ENCODE results near the gene FHAD1.

Gene FHAD1

GRCh38 chr1:15410884-15411245 is 163.8 kb downstream of the FHAD1 start:
- TF ChIP-seq, protein P1, sequence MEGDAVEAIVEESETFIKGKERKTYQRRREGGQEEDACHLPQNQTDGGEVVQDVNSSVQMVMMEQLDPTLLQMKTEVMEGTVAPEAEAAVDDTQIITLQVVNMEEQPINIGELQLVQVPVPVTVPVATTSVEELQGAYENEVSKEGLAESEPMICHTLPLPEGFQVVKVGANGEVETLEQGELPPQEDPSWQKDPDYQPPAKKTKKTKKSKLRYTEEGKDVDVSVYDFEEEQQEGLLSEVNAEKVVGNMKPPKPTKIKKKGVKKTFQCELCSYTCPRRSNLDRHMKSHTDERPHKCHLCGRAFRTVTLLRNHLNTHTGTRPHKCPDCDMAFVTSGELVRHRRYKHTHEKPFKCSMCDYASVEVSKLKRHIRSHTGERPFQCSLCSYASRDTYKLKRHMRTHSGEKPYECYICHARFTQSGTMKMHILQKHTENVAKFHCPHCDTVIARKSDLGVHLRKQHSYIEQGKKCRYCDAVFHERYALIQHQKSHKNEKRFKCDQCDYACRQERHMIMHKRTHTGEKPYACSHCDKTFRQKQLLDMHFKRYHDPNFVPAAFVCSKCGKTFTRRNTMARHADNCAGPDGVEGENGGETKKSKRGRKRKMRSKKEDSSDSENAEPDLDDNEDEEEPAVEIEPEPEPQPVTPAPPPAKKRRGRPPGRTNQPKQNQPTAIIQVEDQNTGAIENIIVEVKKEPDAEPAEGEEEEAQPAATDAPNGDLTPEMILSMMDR (conservative IDR thresholded peaks at IDR 0.05; ENCODE audit: low read depth, low read length): no peak
- DNase-seq (ENCODE audit: low read depth): no peak
- H3K4me3 ChIP-seq (ENCODE audit: low read length): peak overlapping the region; percentile 79

DNA sequence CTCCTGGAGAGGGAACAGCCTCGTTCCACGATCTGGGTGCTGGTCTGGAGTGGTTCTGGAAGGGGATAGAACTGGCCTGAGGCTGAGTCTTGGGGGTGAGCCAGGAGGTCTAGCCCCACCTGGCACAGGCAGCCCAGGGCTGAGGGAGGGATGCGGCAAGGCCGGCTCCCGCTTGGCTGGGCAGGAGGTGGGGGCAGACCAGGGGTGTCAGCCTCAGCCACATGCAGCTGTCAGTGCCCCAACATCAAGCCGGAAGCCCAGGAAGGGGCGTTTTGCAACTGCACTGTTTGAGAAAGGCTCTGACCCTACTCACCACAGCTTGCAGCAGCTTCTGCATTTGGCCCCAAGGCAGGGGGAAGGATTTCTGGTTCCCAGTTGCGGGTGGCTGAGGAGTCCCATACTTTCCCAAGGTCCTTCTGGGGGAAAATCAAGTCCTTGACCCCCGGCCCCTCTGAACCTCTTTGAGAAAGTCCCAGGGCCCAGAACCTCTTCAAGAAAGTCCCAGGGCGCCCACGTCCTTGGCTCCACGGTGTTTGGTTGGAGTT is 164.6 kb downstream of the FHAD1 start:
- H3K4me3 ChIP-seq (ENCODE audit: low read length): peak overlapping the region; percentile 79
- TF ChIP-seq, protein P1 (conservative IDR thresholded peaks at IDR 0.05; ENCODE audit: low read depth, low read length): no peak
- no peak for DNase-seq (ENCODE audit: low read depth)

DNA sequence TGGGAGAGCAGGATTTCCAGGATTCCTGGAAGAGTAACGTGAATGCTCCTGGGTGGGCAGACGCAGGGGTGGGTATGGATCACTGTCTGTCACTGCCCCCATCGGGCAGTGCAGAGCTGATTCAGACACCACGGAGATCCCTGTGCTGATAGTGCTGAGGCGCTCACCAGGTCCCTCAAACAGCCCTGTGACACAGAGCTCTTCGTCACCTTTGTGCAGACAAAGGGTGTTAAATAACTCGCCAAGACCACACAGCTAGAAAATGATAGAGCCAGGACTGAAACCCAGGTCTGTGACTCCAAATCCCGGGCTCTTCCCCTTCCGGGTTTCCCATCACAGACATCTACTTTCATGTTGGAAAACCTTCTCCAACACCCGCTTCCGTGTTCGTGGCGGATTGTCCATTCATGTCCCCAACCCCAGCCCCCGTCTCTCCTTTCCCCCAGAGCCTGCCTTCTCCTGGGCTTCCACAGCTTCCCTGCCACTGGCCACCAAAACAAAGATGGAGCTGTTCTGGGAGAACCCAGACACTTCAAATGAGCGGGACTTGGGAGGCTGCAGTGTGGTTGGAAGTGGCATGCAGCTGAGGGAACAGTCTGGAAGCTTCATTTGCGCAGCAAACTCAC is 165.3 kb downstream of the FHAD1 start:
- TF ChIP-seq, protein P1 (conservative IDR thresholded peaks at IDR 0.05; ENCODE audit: low read depth, low read length): no peak
- H3K4me3 ChIP-seq (ENCODE audit: low read length): peak overlapping the region; percentile 79
- no peak for DNase-seq (ENCODE audit: low read depth)

DNA sequence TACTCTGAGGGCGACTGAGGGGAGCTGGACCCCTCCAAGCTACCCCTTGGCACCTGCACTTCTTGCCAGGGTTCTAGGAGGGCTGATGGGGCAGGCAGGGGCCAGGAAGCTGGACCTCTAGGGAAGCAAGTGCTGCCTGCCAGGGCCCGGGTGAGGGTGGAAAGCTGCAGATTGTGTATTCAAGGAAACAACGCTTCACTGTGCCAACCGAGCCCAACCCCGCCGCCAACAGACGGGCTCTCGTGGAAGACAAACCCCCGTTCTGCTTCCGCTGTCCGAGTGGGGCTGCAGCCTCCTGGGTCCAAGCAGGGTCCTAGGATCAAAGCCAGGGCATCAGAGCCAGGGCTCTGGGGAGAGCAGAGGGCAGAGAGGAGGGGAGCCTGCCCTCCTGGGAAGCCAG is 165.8 kb downstream of the FHAD1 start:
- no peak overlapping the region for H3K4me3 ChIP-seq (ENCODE audit: low read length)
- TF ChIP-seq, protein P1 (conservative IDR thresholded peaks at IDR 0.05; ENCODE audit: low read depth, low read length): no peak
- DNase-seq (ENCODE audit: low read depth): no peak

- H3K4me3 ChIP-seq (ENCODE audit: low read length): no peak overlapping the region
- TF ChIP-seq, protein P1 (conservative IDR thresholded peaks at IDR 0.05; ENCODE audit: low read depth, low read length): no peak
- no peak for DNase-seq (ENCODE audit: low read depth)
Observed at GRCh38 chr1:15413563-15414444, 166.8 kb downstream of the FHAD1 start.

DNA sequence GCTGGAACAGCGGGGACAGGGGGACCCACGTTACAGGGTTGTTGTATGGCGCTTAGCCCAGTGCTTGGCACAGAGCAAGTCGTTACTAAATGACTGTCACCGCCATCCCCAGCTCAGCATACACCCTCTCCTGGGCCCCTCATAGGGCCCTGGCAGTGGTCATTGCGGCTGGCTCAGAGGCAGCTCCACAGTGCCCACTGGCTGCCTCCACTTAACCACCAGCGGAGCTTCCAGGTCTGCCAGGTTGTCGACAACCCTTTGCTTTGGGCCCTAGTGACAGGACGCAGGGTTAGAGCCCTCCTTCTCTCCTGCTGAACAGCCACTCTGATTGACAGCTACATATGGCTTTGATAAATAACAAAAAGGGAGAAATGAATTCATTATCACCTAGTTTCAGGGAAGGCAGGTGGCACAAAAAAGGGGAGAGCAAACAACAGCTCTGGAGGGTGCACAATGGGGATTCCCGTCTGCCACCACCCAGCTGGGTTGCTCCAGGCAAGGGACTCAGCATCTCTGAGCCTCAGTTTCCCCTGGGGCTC is 167.5 kb downstream of the FHAD1 start:
- TF ChIP-seq, protein P1 (conservative IDR thresholded peaks at IDR 0.05; ENCODE audit: low read depth, low read length): no peak
- DNase-seq (ENCODE audit: low read depth): no peak
- no peak overlapping the region for H3K4me3 ChIP-seq (ENCODE audit: low read length)
